Spleen (tissue), 7 donors: ENCODE data around the gene NR1D2.
A peak's percentile ranks its signal among the peaks of the same experiment; 100 is the strongest.

Source experiments
- CTCF ChIP-seq, 11 experiments: fragments of 200-600 bp in 7 of 11; fragments of 450-650 bp in 4 of 11; sonication (generic) in 4 of 11; IDR thresholded peaks in 8 of 11; conservative IDR thresholded peaks in 3 of 11; 1 replicate in 7 of 11; 2 replicates in 4 of 11; pipeline versions ENCODE4 v1.4.0 to v1.8.0; 2016 to 2021; ENCODE audit warnings: antibody characterized with exemption in 11 of 11, inconsistent platforms in 4 of 11, mild to moderate bottlenecking in 1 of 11
- POLR2A ChIP-seq, 3 donors: fragments of 450-650 bp; IDR thresholded peaks; one replicate each; pipeline ENCODE4 v1.5.1; 2017; ENCODE audit warnings: antibody characterized with exemption in 3 of 3, mild to moderate bottlenecking in 1 of 3
- POLR2AphosphoS5 ChIP-seq, 3 donors: sonication (generic); formaldehyde crosslinking; IDR thresholded peaks; one replicate each; pipeline ENCODE4 v1.5.1; 2017; ENCODE audit warnings: antibody characterized with exemption in 3 of 3
- donor health status: DM: no; HTN: no; CAD: no; lungs with moderate emphysema.
- donor health status: DM: no; HTN: no; CAD: no.
- donor health status: DM: no; HTN: no; CAD: no.

- TF ChIP-seq CTCF (IDR thresholded peaks at IDR 0.05 in 8 of 11, conservative IDR thresholded peaks at IDR 0.05 in 3 of 11) = peak; percentile 53 to 91 (median 80)
- TF ChIP-seq POLR2A (IDR thresholded peaks at IDR 0.05) = no peak
- no peak for TF ChIP-seq POLR2AphosphoS5 (IDR thresholded peaks at IDR 0.05)
Observed at GRCh38 chr3:23999012-23999641, 54.0 kb downstream of the NR1D2 start.
